ENCODE results near the gene ZSWIM6. TPM values are rescaled to one million over a fixed set of nuclear protein-coding genes. Genes with fewer than 3 reads are reported as not detected.

The ZSWIM6 gene
- total and polyA plus RNA-seq, 11 donors: 1.9 to 14.9 (median 6.3) TPM

- ATAC-seq: no peak
- intact Hi-C loops (cut with DNase I): no loop called here
- H3K27ac ChIP-seq: no peak overlapping the region
- H3K9me3 ChIP-seq: no peaks in the 10 kb centered on the region
- peaks cover 0 to 4% (median 0%) of the 10 kb centered on the region in 9 donors for H3K36me3 ChIP-seq
- H3K4me1 ChIP-seq: peaks cover 0 to 28% (median 11%) of the 10 kb centered on the region in 12 donors
- TF ChIP-seq CTCF (IDR thresholded peaks at IDR 0.05): no peak
- no peak for TF ChIP-seq POLR2A (IDR thresholded peaks at IDR 0.05)
- H3K27me3 ChIP-seq: no peaks in the 10 kb centered on the region
- 54 to 61% (median 60%) methylated on average over 3 of the region's 3 CpGs for WGBS, 4 donors
- no peak overlapping the region for H3K4me3 ChIP-seq
- DNase-seq: no peak
Observed at GRCh38 chr5:61363401-61364114, 31.5 kb downstream of the ZSWIM6 start.

GRCh38 chr5:61366497-61367240 lies 34.6 kb downstream of the ZSWIM6 start:
- H3K9me3 ChIP-seq: no peaks in the 10 kb centered on the region
- no peak overlapping the region for H3K27ac ChIP-seq
- ATAC-seq (no peak), DNase-seq (no peak)
- peaks cover 0 to 16% (median 7%) of the 10 kb centered on the region in 12 donors for H3K4me1 ChIP-seq
- 90 to 93% (median 92%) methylated on average over 7 of the region's 7 CpGs for WGBS, 4 donors
- no peaks in the 10 kb centered on the region for H3K27me3 ChIP-seq
- TF ChIP-seq CTCF (IDR thresholded peaks at IDR 0.05) (no peak), POLR2A (IDR thresholded peaks at IDR 0.05) (no peak)
- H3K4me3 ChIP-seq: no peak overlapping the region
- intact Hi-C loops (cut with DNase I): no loop called here
- H3K36me3 ChIP-seq: no peaks in the 10 kb centered on the region

- Histone ChIP-seq H3K36me3 (no peaks in the 10 kb centered on the region), H3K4me3 (no peak overlapping the region), H3K27me3 (no peaks in the 10 kb centered on the region), H3K4me1 (no peaks in the 10 kb centered on the region), H3K27ac (no peak overlapping the region), H3K9me3 (no peaks in the 10 kb centered on the region)
- no peak for TF ChIP-seq CTCF (IDR thresholded peaks at IDR 0.05)
- WGBS, 4 donors: 86 to 93% (median 89%) methylated on average over 2 of the region's 2 CpGs
- intact Hi-C loops (cut with DNase I): no loop called here
- DNase-seq (no peak), ATAC-seq (no peak)
Observed at GRCh38 chr5:61370506-61370905, 38.4 kb downstream of the ZSWIM6 start.

GRCh38 chr5:61371474-61371873 lies 39.4 kb downstream of the ZSWIM6 start:
- 81 to 86% (median 83%) methylated on average over 5 of the region's 5 CpGs for WGBS, 4 donors

More at GRCh38 chr5:61371474-61371873, 39.4 kb downstream of the ZSWIM6 start:
- no peak for TF ChIP-seq CTCF (IDR thresholded peaks at IDR 0.05)
- no peak for TF ChIP-seq POLR2A (IDR thresholded peaks at IDR 0.05)
- intact Hi-C loops (cut with DNase I): no loop called here
- Histone ChIP-seq H3K36me3 (no peaks in the 10 kb centered on the region), H3K27ac (no peak overlapping the region), H3K4me3 (no peak overlapping the region), H3K9me3 (no peaks in the 10 kb centered on the region), H3K4me1 (no peaks in the 10 kb centered on the region), H3K27me3 (no peaks in the 10 kb centered on the region)
- no peak for DNase-seq
- no peak for ATAC-seq

Data from heart left ventricle (tissue), 16 donors.